Nasal cavity respiratory epithelium epithelial cell of viscerocranial mucosa (primary cell): ENCODE data around the gene PATZ1. TPM values are rescaled to one million over a fixed set of nuclear protein-coding genes. Genes with fewer than 3 reads are reported as not detected.

Source experiments
- total RNA-seq: library from RNA; depleted of rRNA; stranded (reverse); fragments of >200 nt; gene quantifications from 2 replicates; pipeline ENCODE4 v1.2.3, GENCODE V29; 2014

PATZ1 gene
- total RNA-seq = 7.2 and 9.6 TPM in 2 replicates

GRCh38 chr22:31346255-31346732 is at the start of gene PATZ1:
Gene PATZ1 (minus strand): TSS chr22:31346346. CDS start chr22:31345602, 744 bp downstream.

GRCh38 chr22:31292236-31292989 is 53.7 kb downstream of the PATZ1 start, which contains the start of gene PIK3IP1:
Gene PIK3IP1 (minus strand): TSS chr22:31292488. CDS start chr22:31292344, 144 bp downstream.

Other genes with a start within 250 kb of the PATZ1 start
- 17.4 and 47.8 TPM in 2 replicates for gene SELENOM, start 238.8 kb downstream of the PATZ1 start, total RNA-seq
- gene INPP5J, start 223.4 kb downstream of the PATZ1 start, total RNA-seq = 0.34 and 1.1 TPM in 2 replicates
- gene PLA2G3, start 205.8 kb downstream of the PATZ1 start, total RNA-seq = under 0.01 TPM in 1 of 2 replicates, not detected in the other
- 57.7 and 74.5 TPM in 2 replicates for gene RNF185, start 186.2 kb downstream of the PATZ1 start, total RNA-seq
- 229 and 250 TPM in 2 replicates for gene LIMK2, start 134.0 kb downstream of the PATZ1 start, total RNA-seq
- 6.8 and 25.0 TPM in 2 replicates for gene PIK3IP1, start 53.9 kb downstream of the PATZ1 start, total RNA-seq
- 48.5 and 51.1 TPM in 2 replicates for gene DRG1, start 53.3 kb upstream of the PATZ1 start, total RNA-seq
- 15.7 and 16.4 TPM in 2 replicates for gene EIF4ENIF1, start 143.5 kb upstream of the PATZ1 start, total RNA-seq
- gene SFI1, start 150.2 kb upstream of the PATZ1 start, total RNA-seq = 7.9 and 13.3 TPM in 2 replicates